ENCODE results near the gene ZBTB46.
"Not testable (repeated sequence)": the region's sequence is repeated elsewhere in the genome, so short reads cannot be mapped to it uniquely, and the experiment has no call there.

ZBTB46 gene, protein sequence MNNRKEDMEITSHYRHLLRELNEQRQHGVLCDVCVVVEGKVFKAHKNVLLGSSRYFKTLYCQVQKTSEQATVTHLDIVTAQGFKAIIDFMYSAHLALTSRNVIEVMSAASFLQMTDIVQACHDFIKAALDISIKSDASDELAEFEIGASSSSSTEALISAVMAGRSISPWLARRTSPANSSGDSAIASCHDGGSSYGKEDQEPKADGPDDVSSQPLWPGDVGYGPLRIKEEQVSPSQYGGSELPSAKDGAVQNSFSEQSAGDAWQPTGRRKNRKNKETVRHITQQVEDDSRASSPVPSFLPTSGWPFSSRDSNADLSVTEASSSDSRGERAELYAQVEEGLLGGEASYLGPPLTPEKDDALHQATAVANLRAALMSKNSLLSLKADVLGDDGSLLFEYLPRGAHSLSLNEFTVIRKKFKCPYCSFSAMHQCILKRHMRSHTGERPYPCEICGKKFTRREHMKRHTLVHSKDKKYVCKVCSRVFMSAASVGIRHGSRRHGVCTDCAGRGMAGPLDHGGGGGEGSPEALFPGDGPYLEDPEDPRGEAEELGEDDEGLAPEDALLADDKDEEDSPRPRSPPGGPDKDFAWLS

DNA sequence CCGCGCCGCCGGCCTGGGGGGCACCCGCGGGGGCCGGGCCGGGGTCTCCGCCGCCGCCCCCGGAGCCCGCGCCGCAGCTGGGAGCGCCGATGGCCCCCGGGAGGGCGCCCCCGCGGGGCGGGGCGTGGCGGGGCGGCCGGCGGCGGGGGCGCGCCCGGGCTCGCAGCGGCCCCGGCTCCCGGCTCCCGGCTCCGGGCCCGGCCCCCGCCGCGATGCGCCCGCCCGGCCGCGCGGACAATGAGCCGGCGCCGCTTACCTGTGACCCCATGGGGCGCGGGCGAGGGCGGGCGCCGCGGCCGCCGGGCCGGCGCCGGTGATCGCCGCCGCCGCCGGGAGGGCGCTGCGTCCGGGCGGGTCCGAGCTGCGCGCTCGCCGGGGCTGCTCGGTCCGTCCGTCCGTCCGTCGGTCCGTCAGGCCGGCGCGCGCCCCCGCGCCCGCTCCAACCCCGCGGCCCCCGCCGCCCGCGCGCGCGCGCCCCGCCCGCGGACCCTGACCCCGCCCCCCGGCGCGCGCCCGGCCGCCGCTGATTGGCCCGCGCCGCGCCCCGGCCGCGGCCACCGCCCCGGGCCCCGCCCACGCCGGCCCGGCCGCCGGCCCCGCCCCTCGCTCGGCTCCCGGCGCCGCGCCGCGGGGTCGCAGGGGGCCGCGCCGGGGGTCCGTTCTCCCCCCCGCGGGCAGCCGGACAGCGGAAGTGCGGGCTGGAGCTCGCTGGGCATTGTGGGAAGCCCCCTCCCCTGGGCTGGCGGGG lies at the start of gene ZBTB46:
TSS of gene ZBTB46 (minus strand) at position 424 of the 748 bp plus-strand sequence. CDS start 40,507 bp downstream, outside the sequence.
- DNase-seq: peak in 4 of 58 donors; percentile 11 to 42 (median 18)

DNA sequence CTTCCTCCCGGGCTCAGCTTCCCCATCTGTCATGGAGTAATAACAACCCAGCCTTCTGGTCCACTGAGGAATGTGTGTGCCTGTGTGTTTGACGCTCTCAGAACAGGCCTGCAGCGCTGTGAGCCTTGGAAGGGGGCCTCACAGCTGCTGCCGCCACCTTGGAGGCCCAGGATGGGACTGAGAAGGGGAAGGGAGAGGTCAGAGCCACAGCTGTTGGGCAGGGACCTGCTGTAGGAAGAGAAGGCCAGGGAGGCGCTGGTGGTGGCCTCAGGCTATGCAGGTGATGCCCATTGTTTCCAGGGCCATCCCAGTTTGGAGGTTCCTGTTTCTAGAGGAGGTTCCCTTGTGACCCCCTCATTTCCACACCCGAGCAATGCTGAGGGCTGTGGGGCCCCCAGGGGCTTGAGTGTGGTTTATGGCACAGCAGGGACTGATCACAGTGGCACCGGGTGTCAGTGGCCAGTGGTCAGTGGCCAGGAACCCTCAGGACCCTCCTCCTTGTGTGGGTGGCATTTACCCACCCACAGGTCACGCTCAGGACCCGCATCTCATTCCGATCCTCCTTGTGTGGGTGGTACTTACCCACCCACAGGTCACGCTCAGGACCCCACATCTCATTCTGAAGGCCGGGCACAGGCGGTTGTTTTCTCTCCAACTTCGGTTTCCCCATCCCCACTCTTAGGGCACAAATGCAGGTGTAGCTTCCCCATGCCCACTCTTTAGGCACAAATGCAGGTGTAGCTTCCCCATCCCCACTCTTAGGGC lies 48.0 kb upstream of the ZBTB46 start:
- DNase-seq: no peak

DNA sequence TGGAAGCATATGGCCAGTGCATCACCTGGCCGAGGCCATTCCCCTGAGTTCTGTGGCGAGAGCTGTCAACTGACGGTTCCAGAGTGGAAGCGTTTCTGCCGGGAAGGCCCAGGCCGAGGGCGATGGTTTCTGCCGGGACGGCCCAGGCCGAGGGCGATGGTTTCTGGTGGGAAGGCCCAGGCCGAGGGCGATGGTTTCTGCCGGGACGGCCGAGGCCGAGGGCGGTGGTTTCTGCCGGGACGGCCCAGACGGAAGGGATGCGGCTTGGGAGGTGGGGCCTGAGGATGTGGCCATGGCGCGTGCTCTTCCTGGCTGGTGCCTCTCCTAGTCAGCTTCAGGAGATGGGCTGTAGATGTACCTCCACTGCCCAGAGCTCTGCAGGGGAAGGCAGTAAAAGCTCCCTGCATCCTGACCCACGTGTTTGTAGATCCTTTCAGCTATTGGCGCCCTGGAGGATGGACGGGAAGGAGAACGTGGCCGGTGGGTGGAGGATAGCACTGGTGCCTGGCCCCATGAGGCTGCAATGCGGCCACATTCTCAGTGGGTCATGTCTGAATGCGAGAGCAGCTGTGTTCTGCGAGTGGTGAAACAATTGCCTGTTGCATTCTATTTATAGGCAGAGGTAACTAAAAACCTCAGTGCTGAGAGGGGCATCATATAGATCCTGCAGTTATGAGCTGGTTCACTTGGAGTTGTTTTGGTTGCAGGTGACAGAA lies 46.8 kb upstream of the ZBTB46 start:
- no peak for DNase-seq

DNA sequence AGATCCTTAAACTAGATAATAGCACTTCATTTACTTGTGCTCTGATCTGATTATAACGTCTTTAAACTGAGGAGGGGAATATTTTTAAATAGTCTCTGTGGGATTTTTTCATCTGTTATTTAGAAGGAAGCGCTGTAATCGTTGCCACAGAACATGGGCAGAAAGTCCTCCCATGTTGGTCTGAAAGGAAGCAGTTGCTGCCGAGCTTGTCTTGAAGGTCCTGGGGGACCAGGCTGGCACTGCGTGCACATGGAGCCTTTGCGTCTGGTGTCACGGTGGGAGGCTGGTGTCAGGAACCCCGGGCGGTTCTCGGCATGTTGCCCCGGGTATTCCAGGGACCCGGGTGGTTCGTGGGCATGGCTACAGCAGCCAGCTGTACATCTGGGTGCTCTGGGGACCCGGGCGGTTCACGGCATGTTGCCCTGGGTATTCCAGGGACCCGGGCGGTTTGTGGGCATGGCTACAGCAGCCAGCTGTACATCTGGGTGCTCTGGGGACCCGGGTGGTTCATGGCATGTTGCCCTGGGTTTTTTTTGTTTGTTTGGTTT lies 45.5 kb upstream of the ZBTB46 start:
- no peak for DNase-seq

DNA sequence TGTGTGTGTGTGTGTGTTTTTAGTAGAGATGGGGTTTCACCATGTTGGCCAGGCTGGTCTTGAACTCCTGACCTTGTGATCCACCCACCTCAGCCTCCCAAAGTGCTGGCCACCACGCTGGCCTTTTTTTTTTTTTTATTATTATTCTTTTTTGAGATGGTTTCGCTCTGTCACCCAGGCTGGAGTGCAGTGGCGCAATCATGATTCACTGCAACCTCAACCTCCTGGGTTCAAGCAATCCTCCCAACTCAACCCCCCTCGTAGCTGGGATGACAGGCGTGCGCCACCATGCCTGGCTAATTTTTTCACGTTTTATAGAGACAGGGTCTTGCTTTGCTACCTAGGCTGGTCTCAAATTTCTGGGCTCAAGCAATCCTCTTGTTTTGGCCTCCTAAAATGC lies 43.2 kb upstream of the ZBTB46 start:
- DNase-seq: not testable (repeated sequence)

DNA sequence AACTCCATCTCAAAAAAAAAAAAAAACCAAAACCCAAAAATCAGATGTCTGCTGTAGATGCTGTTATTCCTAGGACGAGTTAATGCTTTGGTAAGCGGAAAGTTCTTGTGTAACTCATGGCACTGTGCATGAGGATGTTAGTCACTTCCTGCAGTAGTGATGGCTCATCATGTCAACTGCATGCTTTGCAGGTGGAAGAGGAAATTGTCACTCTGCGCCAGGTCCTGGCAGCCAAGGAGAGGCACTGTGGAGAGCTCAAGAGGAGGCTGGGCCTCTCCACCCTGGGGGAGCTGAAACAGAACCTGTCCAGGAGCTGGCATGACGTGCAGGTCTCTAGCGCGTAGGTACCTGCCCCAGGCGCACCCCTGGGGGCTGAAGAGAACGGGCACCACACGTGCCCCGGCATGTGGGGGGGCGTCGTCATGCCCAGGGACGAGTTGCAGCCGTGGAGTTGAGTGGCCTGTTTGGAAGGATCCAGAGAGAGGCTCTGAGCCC lies 42.5 kb upstream of the ZBTB46 start:
- peak in 4 of 58 donors; percentile 21 to 36 (median 24) for DNase-seq

DNA sequence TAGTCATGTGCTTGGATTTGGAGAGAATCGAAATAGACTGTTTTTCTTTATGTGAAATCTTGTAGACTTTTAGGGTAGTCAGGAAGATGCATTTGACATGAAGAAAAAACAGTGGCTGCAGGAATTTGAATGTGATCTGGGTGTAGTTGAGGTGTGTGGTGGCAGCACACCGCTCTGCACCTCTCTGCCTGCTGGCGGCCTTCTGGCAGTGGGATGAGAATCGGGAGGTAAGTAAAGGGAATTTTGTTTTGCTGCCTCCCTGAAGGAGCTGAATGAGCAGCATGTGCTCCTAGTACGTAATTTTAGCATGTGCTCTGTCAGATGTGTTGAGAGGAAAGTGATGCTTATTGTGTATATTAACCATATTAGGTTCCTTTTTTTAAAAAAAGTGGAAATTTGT lies 37.2 kb upstream of the ZBTB46 start:
- no peak for DNase-seq

DNA sequence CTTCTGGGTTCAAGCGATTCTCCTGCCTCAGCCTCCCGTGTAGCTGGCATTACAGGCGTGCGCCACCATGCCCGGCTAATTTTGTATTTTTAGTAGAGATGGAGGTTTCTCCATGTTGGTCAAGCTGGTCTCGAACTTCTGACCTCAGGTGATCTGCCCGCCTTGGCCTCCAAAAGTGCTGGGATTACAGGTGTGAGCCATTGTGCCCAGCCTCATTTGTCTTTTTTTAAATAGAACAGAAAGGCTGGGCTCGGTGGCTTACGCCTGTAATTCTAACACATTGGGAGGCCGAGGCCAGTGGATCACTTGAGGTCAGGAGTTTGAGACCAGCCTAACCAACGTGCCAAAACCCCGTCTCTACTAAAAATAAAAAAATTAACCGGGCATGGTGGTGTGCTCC lies 36.0 kb upstream of the ZBTB46 start:
- not testable (repeated sequence) for DNase-seq

DNA sequence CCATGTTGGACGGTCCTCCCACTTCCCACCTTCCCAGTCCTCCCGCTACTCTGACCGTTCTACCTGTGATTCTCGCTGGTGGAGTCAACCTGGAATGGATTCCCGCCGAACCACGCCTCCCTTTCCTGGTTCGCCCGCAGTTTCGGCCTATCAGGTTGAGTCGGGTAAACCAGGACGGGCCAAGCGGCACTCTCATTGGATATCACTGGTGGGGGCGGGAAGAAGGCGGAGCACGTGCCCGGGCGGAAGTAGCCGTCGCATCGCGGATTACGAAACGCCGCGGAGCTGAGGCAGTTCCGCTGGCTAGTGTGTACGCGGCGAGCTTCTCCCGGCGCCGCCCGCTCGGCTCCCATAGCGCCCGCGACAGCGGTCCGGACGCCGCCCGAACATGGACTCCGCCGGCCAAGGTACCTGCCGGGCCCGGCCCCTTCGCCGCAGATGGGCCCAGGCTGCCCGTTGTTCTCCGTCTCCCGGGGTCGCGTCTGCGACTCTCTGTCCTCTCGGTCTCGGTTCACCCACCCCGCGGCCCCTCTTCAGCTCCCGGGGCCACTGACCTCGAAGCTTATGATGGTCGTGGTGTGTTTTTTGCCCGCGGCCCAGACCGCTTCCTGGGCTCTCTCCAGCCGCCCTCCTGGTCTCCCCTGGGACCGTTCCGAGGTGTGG lies 34.0 kb upstream of the ZBTB46 start, which contains the start of gene TPD52L2:
TSS of gene TPD52L2 (plus strand) at position 293 of the 663 bp plus-strand sequence. CDS start at position 389, 96 bp downstream.
- DNase-seq: peak; percentile 81 to 99 (median 97)

DNA sequence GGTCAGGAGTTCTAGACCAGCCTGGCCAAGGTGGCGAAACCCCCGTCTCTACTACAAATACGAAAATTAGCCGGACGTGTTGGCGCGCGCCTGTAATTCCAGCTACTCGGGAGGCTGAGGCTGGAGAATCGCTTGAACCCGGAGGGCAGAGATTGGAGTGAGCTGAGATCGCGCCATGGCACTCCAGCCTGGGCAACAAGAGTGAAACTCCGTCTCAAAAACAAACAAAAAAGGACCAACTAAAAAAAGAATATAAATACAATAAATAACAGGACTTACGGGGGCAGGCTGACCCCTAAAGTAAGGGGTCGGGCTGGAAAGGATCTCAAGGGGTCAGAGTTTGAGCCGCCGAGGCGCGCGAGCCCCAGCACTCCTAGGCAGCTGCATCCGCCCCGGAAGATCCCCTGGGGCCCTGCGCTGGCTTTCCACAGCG lies 33.5 kb upstream of the ZBTB46 start:
- DNase-seq: no peak

DNA sequence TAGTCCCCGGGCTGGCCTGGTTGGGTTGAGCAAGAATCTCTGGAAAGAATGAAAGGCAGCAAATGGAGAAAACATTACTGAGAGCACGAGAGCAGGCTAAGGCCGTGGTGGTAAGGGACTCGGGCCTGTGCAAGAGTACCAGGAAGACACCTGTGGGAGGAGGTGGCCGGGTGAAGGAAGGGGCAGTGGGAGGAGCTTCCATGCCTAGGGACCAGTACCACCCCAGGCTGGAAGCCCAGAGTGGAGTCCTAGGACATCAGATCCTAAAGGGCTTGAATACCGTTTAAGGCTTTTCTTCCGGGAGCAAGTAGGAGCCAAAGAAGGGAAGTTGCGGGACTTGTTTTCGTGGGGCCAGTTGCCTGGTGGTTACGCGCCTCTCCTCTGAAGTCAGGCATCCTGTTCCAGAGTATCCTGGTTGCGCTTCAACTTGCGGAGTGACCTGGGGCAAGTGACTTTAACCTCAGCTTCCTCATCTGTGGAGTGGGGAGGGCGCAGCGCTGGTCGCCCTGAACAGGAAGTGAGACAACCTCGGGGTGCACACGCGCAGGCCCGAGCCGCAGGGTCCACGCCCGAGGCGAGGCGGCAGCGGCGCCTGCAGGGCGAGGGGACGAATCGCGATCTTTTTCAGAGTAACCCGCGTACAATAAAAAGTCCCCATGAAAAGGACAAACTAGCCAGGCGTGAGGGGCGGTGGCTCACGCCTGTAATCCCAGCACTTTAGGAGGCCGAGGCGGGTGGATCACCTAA lies 32.9 kb upstream of the ZBTB46 start:
- peak in 53 of 58 donors; percentile 9 to 81 (median 50) for DNase-seq

DNA sequence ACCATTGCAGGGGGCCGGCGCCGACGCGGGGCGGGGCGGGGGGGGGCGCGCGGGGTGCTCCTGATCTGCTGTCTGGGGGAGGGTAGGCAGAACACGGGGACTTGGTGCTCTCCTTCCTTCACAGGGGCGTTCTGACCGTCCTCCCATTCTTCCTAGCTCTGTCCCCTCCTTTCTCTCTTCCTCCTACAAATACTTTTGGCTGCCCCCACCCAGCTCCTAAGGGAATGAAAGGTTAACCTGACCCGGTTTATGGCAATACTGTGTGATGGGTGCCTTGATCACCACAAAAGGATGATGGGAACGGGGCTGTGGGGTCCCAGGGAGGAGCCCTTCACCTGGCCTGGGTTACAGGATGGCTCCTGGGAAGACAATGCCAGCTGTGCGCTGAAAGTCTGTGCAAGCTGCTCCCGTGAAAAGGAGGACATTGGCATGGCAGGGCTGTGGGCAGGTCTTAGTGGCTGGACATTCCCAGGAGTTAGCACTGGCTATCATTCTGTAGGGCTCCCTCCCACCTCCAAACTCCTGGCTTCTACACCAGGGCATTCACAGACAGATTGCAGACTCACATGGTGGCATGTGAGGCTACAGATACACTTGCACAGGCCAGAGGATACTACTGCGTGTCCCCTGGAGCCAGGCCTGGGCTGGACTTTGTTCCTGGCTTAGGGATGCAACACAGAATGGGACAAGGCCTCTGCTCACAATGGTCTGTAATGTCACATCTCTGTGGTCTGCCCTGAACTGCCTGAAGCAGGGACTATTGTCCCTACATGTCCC lies 32.1 kb upstream of the ZBTB46 start:
- DNase-seq: no peak

DNA sequence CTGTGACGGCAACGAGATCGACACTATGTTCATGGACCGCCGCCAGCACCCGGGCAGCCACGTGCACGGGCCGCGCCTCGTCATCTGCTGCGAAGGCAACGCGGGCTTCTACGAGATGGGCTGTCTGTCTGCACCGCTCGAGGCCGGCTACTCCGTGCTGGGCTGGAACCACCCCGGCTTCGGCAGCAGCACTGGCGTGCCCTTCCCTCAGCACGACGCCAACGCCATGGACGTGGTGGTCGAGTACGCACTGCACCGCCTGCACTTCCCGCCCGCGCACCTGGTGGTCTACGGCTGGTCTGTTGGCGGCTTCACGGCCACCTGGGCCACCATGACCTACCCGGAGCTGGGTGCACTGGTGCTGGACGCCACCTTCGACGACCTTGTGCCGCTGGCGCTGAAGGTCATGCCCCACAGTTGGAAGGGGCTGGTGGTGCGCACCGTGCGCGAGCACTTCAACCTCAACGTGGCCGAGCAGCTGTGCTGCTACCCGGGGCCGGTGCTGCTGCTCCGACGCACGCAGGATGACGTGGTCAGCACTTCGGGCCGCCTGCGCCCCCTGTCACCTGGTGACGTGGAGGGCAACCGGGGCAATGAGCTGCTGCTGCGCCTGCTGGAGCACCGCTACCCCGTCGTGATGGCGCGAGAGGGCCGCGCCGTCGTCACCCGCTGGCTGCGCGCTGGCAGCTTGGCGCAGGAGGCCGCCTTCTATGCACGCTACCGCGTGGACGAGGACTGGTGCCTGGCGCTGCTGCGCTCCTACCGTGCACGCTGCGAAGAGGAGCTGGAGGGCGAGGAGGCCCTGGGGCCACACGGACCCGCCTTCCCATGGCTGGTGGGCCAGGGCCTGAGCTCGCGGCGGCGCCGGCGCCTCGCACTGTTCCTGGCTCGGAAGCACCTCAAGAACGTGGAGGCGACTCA lies 31.2 kb upstream of the ZBTB46 start:
- DNase-seq: no peak

DNA sequence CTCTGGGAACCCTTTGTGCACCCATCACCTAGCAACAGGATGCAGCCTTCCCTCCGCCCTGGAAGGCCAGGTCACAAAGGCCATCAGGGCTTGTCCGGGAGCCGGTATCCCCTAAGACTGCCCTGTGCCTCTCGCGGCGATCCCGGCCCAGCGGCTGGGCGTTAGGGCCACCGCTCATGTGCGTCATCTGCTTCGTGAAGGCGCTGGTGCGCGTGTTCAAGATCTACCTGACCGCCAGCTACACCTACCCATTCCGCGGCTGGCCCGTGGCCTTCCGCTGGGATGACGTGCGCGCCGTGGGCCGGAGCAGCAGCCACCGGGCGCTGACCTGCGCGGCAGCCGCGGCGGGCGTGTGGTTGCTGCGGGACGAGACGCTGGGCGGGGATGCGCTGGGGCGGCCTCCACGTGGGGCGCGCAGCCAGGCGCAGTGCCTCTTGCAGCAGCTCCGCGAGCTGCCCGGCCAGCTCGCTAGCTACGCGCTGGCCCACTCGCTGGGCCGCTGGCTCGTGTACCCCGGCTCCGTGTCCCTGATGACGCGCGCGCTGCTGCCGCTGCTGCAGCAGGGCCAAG lies 30.4 kb upstream of the ZBTB46 start, which contains the start of gene ABHD16B:
TSS of gene ABHD16B (plus strand) at position 134 of the 570 bp plus-strand sequence. CDS start at position 177, 43 bp downstream.
- no peak for DNase-seq

DNA sequence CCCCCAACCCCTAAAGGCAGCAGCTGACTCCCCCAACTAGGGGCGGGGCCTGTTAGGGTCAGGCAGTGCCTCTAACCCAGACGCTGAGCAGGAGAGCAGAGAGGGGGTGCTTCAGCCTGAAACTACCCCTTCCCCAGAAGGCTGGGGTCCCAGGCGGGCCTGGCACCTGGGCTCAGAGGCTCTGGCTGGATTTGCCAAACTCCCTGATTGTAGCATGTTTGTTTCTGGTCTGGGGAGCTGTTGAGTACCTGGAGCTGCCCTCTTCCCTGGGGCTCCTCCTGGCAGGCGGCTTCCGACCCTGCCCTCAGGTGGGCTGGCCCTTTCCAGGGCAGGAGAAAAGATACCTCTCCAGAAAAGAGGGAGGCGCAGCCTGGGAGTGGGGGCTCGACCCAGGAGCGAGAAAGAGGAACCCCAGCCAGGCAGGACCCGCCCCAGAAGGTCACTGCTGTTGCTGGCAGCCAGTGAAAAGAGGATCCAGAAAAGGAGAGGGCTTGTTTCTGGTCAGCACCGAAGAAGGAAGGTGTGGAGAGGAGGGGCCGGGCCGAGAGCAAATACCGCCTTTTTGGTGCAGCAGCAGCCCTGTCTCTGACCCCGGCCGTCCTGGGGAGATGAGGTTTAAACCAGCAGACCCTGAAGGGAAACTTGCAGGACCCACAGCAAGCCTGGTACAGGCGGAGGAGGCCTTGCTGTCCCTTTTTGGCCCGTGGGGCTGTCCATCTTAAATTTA lies 29.4 kb upstream of the ZBTB46 start:
- peak in 6 of 58 donors; percentile 7 to 22 (median 14) for DNase-seq

All from anterior cingulate cortex (tissue), 58 donors.